Measurements from ENCODE around the gene LRP1B. TPM values are rescaled to one million over a fixed set of nuclear protein-coding genes. Genes with fewer than 3 reads are reported as not detected.

LRP1B gene
- polyA plus RNA-seq, 2 of the 4 experiments (the other 2 are of a cell fraction) = 0.03 TPM; not detected in 1

DNA sequence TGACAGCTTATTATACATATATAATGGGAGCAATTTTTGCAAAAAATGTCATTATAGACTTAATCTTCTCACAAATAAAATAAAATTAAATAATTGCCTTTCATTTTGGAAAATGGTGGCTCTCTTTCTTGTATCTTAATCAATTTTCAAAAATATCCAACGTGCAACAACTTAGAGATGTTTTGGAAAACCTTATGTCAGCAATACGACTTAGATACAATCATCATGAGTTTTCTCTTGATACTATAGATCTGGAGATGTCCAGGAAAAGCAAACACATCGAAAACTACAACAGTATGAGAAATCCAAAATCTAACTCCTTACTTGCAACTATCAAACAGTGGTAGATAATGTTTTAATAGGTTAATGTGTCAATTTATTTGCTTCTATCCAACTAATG, 1529.0 kb downstream of the LRP1B start:
- Histone ChIP-seq H3K27ac (no peak overlapping the region), H3K9me3 (no peaks in the 10 kb centered on the region), H3K4me1 (no peaks in the 10 kb centered on the region), H3K4me2 (no peak overlapping the region), H3K4me3 (no peak overlapping the region)
- ChIA-PET CTCF (no interaction called here), POLR2A (no interaction called here)
- WGBS (ENCODE audit: missing lambda C conversion rate) = 50% methylated on average over 3 of the region's 3 CpGs
- DNase-seq (ENCODE audit: low read depth in 1 of 2, low spot score in 1 of 2) (no peak), FAIRE-seq (no peak), ATAC-seq (no peak)
- TF ChIP-seq HOXB13 (CRISPR knock-in tag; IDR thresholded peaks at IDR 0.05; ENCODE audit: low read depth) = no peak
- peak; percentile 55 for TF ChIP-seq MAFK (IDR thresholded peaks at IDR 0.05; ENCODE audit: partially characterized antibody)

DNA sequence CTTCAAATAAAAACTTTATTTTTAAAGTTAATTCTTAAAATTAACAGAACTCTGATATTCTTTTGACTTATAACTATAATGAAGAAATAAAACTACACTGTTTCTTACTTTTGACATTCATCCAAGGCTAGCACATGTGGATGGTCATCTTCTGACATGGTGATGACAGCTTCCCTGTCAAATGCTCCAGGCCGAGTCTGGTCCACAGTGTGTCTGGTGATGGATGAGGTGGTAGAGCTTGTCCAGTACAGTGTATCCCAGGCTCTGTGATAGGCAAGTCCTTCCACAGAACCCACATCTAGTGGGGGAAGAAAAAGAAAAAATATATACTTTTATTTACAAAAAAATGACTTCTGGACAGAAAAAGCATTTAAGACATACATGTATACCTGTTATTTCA, 1529.5 kb downstream of the LRP1B start:
- Histone ChIP-seq H3K4me1 (no peaks in the 10 kb centered on the region), H3K9me3 (no peaks in the 10 kb centered on the region), H3K4me3 (no peak overlapping the region), H3K4me2 (no peak overlapping the region), H3K27ac (no peak overlapping the region)
- no peak for FAIRE-seq
- TF ChIP-seq, protein P1, sequence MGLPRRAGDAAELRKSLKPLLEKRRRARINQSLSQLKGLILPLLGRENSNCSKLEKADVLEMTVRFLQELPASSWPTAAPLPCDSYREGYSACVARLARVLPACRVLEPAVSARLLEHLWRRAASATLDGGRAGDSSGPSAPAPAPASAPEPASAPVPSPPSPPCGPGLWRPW (IDR thresholded peaks at IDR 0.05) = no peak
- no peak for TF ChIP-seq ESRRA (IDR thresholded peaks at IDR 0.05; ENCODE audit: borderline replicate concordance, low read length)
- no peak for TF ChIP-seq JUN (IDR thresholded peaks at IDR 0.05)
- TF ChIP-seq, protein P2, sequence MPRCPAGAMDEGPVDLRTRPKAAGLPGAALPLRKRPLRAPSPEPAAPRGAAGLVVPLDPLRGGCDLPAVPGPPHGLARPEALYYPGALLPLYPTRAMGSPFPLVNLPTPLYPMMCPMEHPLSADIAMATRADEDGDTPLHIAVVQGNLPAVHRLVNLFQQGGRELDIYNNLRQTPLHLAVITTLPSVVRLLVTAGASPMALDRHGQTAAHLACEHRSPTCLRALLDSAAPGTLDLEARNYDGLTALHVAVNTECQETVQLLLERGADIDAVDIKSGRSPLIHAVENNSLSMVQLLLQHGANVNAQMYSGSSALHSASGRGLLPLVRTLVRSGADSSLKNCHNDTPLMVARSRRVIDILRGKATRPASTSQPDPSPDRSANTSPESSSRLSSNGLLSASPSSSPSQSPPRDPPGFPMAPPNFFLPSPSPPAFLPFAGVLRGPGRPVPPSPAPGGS (IDR thresholded peaks at IDR 0.05) = no peak
- TF ChIP-seq NPAS2 (CRISPR knock-in tag; IDR thresholded peaks at IDR 0.05; ENCODE audit: borderline replicate concordance) = no peak
- TF ChIP-seq BHLHE40 (IDR thresholded peaks at IDR 0.05; ENCODE audit: low read depth, low read length) = no peak
- no peak for TF ChIP-seq GATA3 (IDR thresholded peaks at IDR 0.05; ENCODE audit: borderline replicate concordance)
- no peak for TF ChIP-seq HEYL (CRISPR knock-in tag; IDR thresholded peaks at IDR 0.05)
- no peak for TF ChIP-seq FOSB (CRISPR knock-in tag; IDR thresholded peaks at IDR 0.05)
- no peak for TF ChIP-seq ZC3H11A (IDR thresholded peaks at IDR 0.05)
- TF ChIP-seq, protein P3, sequence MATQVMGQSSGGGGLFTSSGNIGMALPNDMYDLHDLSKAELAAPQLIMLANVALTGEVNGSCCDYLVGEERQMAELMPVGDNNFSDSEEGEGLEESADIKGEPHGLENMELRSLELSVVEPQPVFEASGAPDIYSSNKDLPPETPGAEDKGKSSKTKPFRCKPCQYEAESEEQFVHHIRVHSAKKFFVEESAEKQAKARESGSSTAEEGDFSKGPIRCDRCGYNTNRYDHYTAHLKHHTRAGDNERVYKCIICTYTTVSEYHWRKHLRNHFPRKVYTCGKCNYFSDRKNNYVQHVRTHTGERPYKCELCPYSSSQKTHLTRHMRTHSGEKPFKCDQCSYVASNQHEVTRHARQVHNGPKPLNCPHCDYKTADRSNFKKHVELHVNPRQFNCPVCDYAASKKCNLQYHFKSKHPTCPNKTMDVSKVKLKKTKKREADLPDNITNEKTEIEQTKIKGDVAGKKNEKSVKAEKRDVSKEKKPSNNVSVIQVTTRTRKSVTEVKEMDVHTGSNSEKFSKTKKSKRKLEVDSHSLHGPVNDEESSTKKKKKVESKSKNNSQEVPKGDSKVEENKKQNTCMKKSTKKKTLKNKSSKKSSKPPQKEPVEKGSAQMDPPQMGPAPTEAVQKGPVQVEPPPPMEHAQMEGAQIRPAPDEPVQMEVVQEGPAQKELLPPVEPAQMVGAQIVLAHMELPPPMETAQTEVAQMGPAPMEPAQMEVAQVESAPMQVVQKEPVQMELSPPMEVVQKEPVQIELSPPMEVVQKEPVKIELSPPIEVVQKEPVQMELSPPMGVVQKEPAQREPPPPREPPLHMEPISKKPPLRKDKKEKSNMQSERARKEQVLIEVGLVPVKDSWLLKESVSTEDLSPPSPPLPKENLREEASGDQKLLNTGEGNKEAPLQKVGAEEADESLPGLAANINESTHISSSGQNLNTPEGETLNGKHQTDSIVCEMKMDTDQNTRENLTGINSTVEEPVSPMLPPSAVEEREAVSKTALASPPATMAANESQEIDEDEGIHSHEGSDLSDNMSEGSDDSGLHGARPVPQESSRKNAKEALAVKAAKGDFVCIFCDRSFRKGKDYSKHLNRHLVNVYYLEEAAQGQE (IDR thresholded peaks at IDR 0.05) = no peak
- TF ChIP-seq, protein P4, sequence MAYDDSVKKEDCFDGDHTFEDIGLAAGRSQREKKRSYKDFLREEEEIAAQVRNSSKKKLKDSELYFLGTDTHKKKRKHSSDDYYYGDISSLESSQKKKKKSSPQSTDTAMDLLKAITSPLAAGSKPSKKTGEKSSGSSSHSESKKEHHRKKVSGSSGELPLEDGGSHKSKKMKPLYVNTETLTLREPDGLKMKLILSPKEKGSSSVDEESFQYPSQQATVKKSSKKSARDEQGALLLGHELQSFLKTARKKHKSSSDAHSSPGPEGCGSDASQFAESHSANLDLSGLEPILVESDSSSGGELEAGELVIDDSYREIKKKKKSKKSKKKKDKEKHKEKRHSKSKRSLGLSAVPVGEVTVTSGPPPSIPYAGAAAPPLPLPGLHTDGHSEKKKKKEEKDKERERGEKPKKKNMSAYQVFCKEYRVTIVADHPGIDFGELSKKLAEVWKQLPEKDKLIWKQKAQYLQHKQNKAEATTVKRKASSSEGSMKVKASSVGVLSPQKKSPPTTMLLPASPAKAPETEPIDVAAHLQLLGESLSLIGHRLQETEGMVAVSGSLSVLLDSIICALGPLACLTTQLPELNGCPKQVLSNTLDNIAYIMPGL (CRISPR knock-in tag; IDR thresholded peaks at IDR 0.05; ENCODE audit: borderline replicate concordance) = no peak
- TF ChIP-seq ZSCAN20 (CRISPR knock-in tag; IDR thresholded peaks at IDR 0.05) = no peak
- TF ChIP-seq HOXB5 (CRISPR knock-in tag; IDR thresholded peaks at IDR 0.05) = no peak
- TF ChIP-seq JUNB (IDR thresholded peaks at IDR 0.05) = no peak
- no peak for TF ChIP-seq PHF8 (IDR thresholded peaks at IDR 0.05; ENCODE audit: borderline replicate concordance, low read depth)
- POLR2A ChIA-PET = no interaction called here
- 94% methylated on average over 1 of the region's 1 CpG for WGBS (ENCODE audit: missing lambda C conversion rate)
- CTCF ChIA-PET = no interaction called here
- no peak for ATAC-seq
- DNase-seq (ENCODE audit: low read depth in 1 of 2, low spot score in 1 of 2) = no peak

Data from A549 (cell line).